ENCODE results near the gene PARD3B. TPM values are rescaled to one million over a fixed set of nuclear protein-coding genes. Genes with fewer than 3 reads are reported as not detected.

PARD3B gene
- total RNA-seq, 1 experiment from 2014 or later = 6.4 TPM

DNA sequence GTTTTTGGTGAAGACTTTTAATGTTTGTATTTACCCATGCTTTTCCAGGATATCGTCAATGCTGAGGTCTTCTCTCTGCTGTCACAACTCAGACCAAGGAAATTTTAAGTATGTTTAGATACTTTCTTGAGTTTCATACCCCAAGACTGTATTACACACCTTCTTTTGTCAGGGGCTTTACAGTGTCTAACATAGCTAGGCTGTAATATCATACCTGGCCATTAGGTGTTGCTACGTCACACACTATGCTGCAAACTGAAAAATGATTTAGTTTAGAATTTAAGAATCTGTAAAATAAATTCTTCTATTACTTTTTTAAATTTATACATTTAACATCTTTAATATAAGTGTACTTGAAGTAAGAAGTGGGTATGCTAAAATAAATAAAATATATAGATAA is 778.7 kb downstream of the PARD3B start:
- Mint-ChIP-seq H3K27me3 (ENCODE audit: low read depth) (no peaks in the 10 kb centered on the region), H3K4me1 (peaks cover 4 to 11% of the 10 kb centered on the region in 2 experiments), H3K9me3 (peaks cover 3 to 4% of the 10 kb centered on the region in 2 experiments; a peak in 4 of 5 replicates), H3K36me3 (ENCODE audit: insufficient read depth in 1 of 3, low read depth in 3 of 3) (peaks cover 6 to 8% (median 7%) of the 10 kb centered on the region in 3 experiments; a peak in 5 of 7 replicates), H3K4me3 (no peak overlapping the region), H3K27ac (no peak overlapping the region)
- Histone ChIP-seq H3T11ph (ENCODE audit: low read length) (no peak overlapping the region), H3K23ac (ENCODE audit: insufficient read length, low read depth, low read length) (no peak overlapping the region), H3K4me2 (ENCODE audit: insufficient read depth, insufficient read length, low read length) (no peak overlapping the region), H3K23me2 (ENCODE audit: insufficient read length, low read depth, low read length, poor library complexity, severe bottlenecking) (no peaks in the 10 kb centered on the region), H2BK20ac (ENCODE audit: low read depth, low read length, poor library complexity, severe bottlenecking) (no peak overlapping the region), H3K79me1 (ENCODE audit: insufficient read depth, low read depth, low read length, poor library complexity, severe bottlenecking) (no peaks in the 10 kb centered on the region), H3K9ac (ENCODE audit: extremely low read depth, insufficient read length, low read length) (no peak overlapping the region), H4K20me1 (ENCODE audit: control insufficient read depth, insufficient read depth, insufficient read length) (no peaks in the 10 kb centered on the region), H3K27me3 (ENCODE audit: insufficient read depth, low read length) (no peaks in the 10 kb centered on the region), H3K4me1 (ENCODE audit: insufficient read depth, low read length) (no peaks in the 10 kb centered on the region), H3K56ac (ENCODE audit: insufficient read length, low read depth, low read length) (no peak overlapping the region), H3K79me2 (ENCODE audit: insufficient read depth, low read length) (no peaks in the 10 kb centered on the region), H4K91ac (ENCODE audit: insufficient read length, low read depth, low read length) (no peak overlapping the region), H4K8ac (replicated peaks; ENCODE audit: insufficient read length, low read depth, low read length) (no peak overlapping the region), H3K14ac (ENCODE audit: insufficient read depth, low read length) (no peak overlapping the region), H3K9me3 (ENCODE audit: control insufficient read depth, low read depth, low read length) (peaks cover 5% of the 10 kb centered on the region), H2BK120ac (ENCODE audit: low read depth, low read length, poor library complexity, severe bottlenecking) (no peak overlapping the region), H2BK5ac (ENCODE audit: insufficient read length, low read length) (no peak overlapping the region), H2AFZ (ENCODE audit: low read length) (no peak overlapping the region), H3K4ac (ENCODE audit: low read depth, low read length) (no peak overlapping the region), H2BK15ac (ENCODE audit: low read depth, low read length) (no peak overlapping the region), H3K18ac (ENCODE audit: insufficient read length, low read depth, low read length) (no peak overlapping the region), H2BK12ac (ENCODE audit: insufficient read length, low read depth, low read length) (no peak overlapping the region), H3K27ac (ENCODE audit: insufficient read length, low read depth, low read length) (no peak overlapping the region), H4K5ac (ENCODE audit: insufficient read length, low read depth, low read length) (no peak overlapping the region), H2AK5ac (ENCODE audit: insufficient read length, low read length) (no peak overlapping the region)
- TF ChIP-seq, protein P1, sequence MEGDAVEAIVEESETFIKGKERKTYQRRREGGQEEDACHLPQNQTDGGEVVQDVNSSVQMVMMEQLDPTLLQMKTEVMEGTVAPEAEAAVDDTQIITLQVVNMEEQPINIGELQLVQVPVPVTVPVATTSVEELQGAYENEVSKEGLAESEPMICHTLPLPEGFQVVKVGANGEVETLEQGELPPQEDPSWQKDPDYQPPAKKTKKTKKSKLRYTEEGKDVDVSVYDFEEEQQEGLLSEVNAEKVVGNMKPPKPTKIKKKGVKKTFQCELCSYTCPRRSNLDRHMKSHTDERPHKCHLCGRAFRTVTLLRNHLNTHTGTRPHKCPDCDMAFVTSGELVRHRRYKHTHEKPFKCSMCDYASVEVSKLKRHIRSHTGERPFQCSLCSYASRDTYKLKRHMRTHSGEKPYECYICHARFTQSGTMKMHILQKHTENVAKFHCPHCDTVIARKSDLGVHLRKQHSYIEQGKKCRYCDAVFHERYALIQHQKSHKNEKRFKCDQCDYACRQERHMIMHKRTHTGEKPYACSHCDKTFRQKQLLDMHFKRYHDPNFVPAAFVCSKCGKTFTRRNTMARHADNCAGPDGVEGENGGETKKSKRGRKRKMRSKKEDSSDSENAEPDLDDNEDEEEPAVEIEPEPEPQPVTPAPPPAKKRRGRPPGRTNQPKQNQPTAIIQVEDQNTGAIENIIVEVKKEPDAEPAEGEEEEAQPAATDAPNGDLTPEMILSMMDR (conservative IDR thresholded peaks at IDR 0.05) = peak; percentile 82
- no CpG with 5 or more reads among the region's 2 CpGs for WGBS (ENCODE audit: extremely low coverage, insufficient read length, low lambda C conversion rate)
- DNase-seq = no peak

Data from H9 (cell line).